MCF 10A (cell line): ENCODE results near the gene NOL4L. TPM values are rescaled to one million over a fixed set of nuclear protein-coding genes. Genes with fewer than 3 reads are reported as not detected.

ENCODE experiments used
- BruUV-seq: library from RNA; stranded (reverse); fragments of 400-500 nt; replicated peaks from 2 replicates; lab custom pipeline; 2021; lab: Mats Ljungman, UMichigan
- CTCF ChIA-PET: fragments of 300-600 bp; sonication (Branson Sonifier 250); formaldehyde crosslinking; extraction: SDS; loops from one replicate; lab custom pipeline; 2021; ENCODE audit warnings: antibody characterized with exemption, inconsistent platforms; lab: Yijun Ruan, JAX
- POLR2A ChIA-PET: fragments of 300-600, 350-650 bp; sonication (Branson Sonifier 250); formaldehyde crosslinking; extraction: SDS; loops from one replicate; lab custom pipeline; 2020; ENCODE audit warnings: antibody characterized with exemption, inconsistent platforms; lab: Yijun Ruan, JAX
- DNase-seq: peaks from one replicate; pipeline ENCODE4 v3.0.0-alpha.2; 2018; ENCODE audit not compliant: unreplicated experiment
- H3K27ac Mint-ChIP-seq: one replicate; pipeline ENCODE4 v1.8.0; 2022; ENCODE audit warnings: mild to moderate bottlenecking, low read depth, mixed read lengths; ENCODE audit not compliant: unreplicated experiment
- H3K27me3 Mint-ChIP-seq: one replicate; pipeline ENCODE4 v1.8.0; 2022; ENCODE audit warnings: mixed read lengths; ENCODE audit not compliant: insufficient read depth, unreplicated experiment
- H3K36me3 Mint-ChIP-seq: one replicate; pipeline ENCODE4 v1.8.0; 2022; ENCODE audit warnings: mild to moderate bottlenecking, moderate library complexity, mixed read lengths; ENCODE audit not compliant: insufficient read depth, unreplicated experiment
- H3K4me1 Mint-ChIP-seq: one replicate; pipeline ENCODE4 v1.8.0; 2022; ENCODE audit warnings: mixed read lengths; ENCODE audit not compliant: insufficient read depth, unreplicated experiment
- H3K4me3 Mint-ChIP-seq: one replicate; pipeline ENCODE4 v1.8.0; 2022; ENCODE audit warnings: mild to moderate bottlenecking, moderate library complexity, mixed read lengths; ENCODE audit not compliant: unreplicated experiment
- H3K9me3 Mint-ChIP-seq: one replicate; pipeline ENCODE4 v1.8.0; 2022; ENCODE audit warnings: mixed read lengths; ENCODE audit not compliant: unreplicated experiment
- CTCF ChIP-seq: fragments of 200-600 bp; IDR thresholded peaks from one replicate; pipeline ENCODE4 v1.8.0; 2022; ENCODE audit warnings: antibody characterized with exemption, mild to moderate bottlenecking; ENCODE audit not compliant: unreplicated experiment
- intact Hi-C: fragments of 100-400 bp; cut with micrococcal nuclease; formaldehyde crosslinking; loops from 2 replicates; pipeline ENCODE4 v1.14.1; 2022
- total RNA-seq: library from RNA; stranded (reverse); gene quantifications from 2 replicates; pipeline ENCODE4 v1.2.3, GENCODE V29; 2022

Gene NOL4L
- total RNA-seq, 1 experiment from 2014 or later, result 3.3 TPM

- no peak overlapping the region for H3K27ac Mint-ChIP-seq
- H3K4me3 Mint-ChIP-seq, result no peak overlapping the region
- CTCF ChIA-PET, result interaction anchor here (1.0 kb wide), 1 partner anchor 14 kb away, joined by 4 read pairs; no protein-coding TSS in a partner anchor
Observed at GRCh38 chr20:32442630-32443373, 142.3 kb downstream of the NOL4L start.

GRCh38 chr20:32441638-32442037, 143.5 kb downstream of the NOL4L start:
- ChIA-PET POLR2A (interaction anchor here (1.1 kb wide), 2 partner anchors 17 to 429 kb away, joined by 3 read pairs; no protein-coding TSS in a partner anchor), CTCF (interaction anchor here (0.5 to 1.4 kb wide), 5 partner anchors 16 to 790 kb away, joined by 3 to 4 read pairs (median 3); no protein-coding TSS in a partner anchor)
- no peak for DNase-seq
- no peaks in the 10 kb centered on the region for H3K9me3 Mint-ChIP-seq
- intact Hi-C loops, result no loop called here
- H3K27me3 Mint-ChIP-seq, result no peaks in the 10 kb centered on the region
- peaks cover 5% of the 10 kb centered on the region for H3K4me1 Mint-ChIP-seq
- no TSS peak for BruUV-seq
- H3K27ac Mint-ChIP-seq, result no peak overlapping the region
- peaks cover 68% of the 10 kb centered on the region for H3K36me3 Mint-ChIP-seq
- no peak overlapping the region for H3K4me3 Mint-ChIP-seq
- TF ChIP-seq CTCF, result no peak

More at GRCh38 chr20:32442630-32443373, 142.3 kb downstream of the NOL4L start:
- no peak for TF ChIP-seq CTCF
- Mint-ChIP-seq H3K4me1 (peaks cover 5% of the 10 kb centered on the region), H3K27me3 (no peaks in the 10 kb centered on the region), H3K36me3 (peaks cover 56% of the 10 kb centered on the region), H3K9me3 (no peaks in the 10 kb centered on the region)
- no TSS peak for BruUV-seq
- POLR2A ChIA-PET, result interaction anchor here (0.7 kb wide), 1 partner anchor 12 kb away, joined by 3 read pairs; no protein-coding TSS in a partner anchor
- intact Hi-C loops, result no loop called here
- DNase-seq, result no peak

GRCh38 chr20:32440758-32441078, 144.4 kb downstream of the NOL4L start:
- CTCF ChIA-PET, result interaction anchor here (0.6 to 1.6 kb wide), 6 partner anchors 12 to 790 kb away, joined by 3 to 4 read pairs (median 3); no protein-coding TSS in a partner anchor
- Mint-ChIP-seq H3K9me3 (no peaks in the 10 kb centered on the region), H3K27ac (no peak overlapping the region), H3K36me3 (peaks cover 75% of the 10 kb centered on the region), H3K27me3 (no peaks in the 10 kb centered on the region), H3K4me1 (peaks cover 5% of the 10 kb centered on the region), H3K4me3 (no peak overlapping the region)
- TF ChIP-seq CTCF, result no peak
- POLR2A ChIA-PET, result interaction anchor here (1.1 kb wide), 2 partner anchors 13 to 428 kb away, joined by 3 read pairs; no protein-coding TSS in a partner anchor
- no peak for DNase-seq
- intact Hi-C loops, result no loop called here
- no TSS peak for BruUV-seq

GRCh38 chr20:32440069-32440757, 144.9 kb downstream of the NOL4L start:
- no peak for DNase-seq
- Mint-ChIP-seq H3K27me3 (no peaks in the 10 kb centered on the region), H3K27ac (no peak overlapping the region), H3K9me3 (no peaks in the 10 kb centered on the region), H3K4me3 (no peak overlapping the region), H3K36me3 (peaks cover 76% of the 10 kb centered on the region), H3K4me1 (peaks cover under 1% of the 10 kb centered on the region)
- intact Hi-C loops, result no loop called here
- no TSS peak for BruUV-seq
- ChIA-PET POLR2A (interaction anchor here (1.0 to 1.1 kb wide), 2 partner anchors 13 to 200 kb away, joined by 3 to 9 read pairs; no protein-coding TSS in a partner anchor), CTCF (interaction anchor here (0.6 to 1.6 kb wide), 4 partner anchors 13 to 332 kb away, joined by 3 to 4 read pairs (median 3); no protein-coding TSS in a partner anchor)
- no peak for TF ChIP-seq CTCF
